GM23338 (cell line): ENCODE measurements around the gene SLC10A3. TPM values are rescaled to one million over a fixed set of nuclear protein-coding genes. Genes with fewer than 3 reads are reported as not detected.

Source experiments
- ATAC-seq: fragments of 200-7000 bp; cut with Tn5 transposase; 3 replicates; pipeline ENCODE4 v1.9.1; 2020
- DNase-seq: peaks from one replicate; pipeline ENCODE4 v3.0.0-alpha.2; 2015; ENCODE audit warnings: low spot score
- H2AFZ ChIP-seq: fragments of 200-600 bp; sonication (generic); 2 replicates; pipeline ENCODE4 v1.8.0; 2016; ENCODE audit warnings: antibody characterized with exemption, mild to moderate bottlenecking, moderate library complexity
- H3F3A ChIP-seq: fragments of 200-600 bp; sonication (generic); replicated peaks from 2 replicates; pipeline ENCODE4 v1.8.0; 2017; ENCODE audit warnings: antibody characterized with exemption, mixed run types, low read depth
- H3K27ac ChIP-seq: fragments of 200-600 bp; sonication (generic); 2 replicates; pipeline ENCODE4 v1.6.1; 2016; ENCODE audit warnings: low read depth
- H3K27me3 ChIP-seq: fragments of 200-600 bp; sonication (generic); 2 replicates; pipeline ENCODE4 v1.8.0; 2016; ENCODE audit warnings: mild to moderate bottlenecking, mixed run types, moderate library complexity; ENCODE audit not compliant: insufficient read depth
- H3K36me3 ChIP-seq: fragments of 200-600 bp; sonication (generic); 2 replicates; pipeline ENCODE4 v1.8.0; 2016; ENCODE audit warnings: mild to moderate bottlenecking; ENCODE audit not compliant: insufficient read depth
- H3K4me1 ChIP-seq: fragments of 200-600 bp; sonication (generic); 2 replicates; pipeline ENCODE4 v1.8.0; 2016; ENCODE audit warnings: mild to moderate bottlenecking, moderate library complexity; ENCODE audit not compliant: insufficient read depth
- H3K4me2 ChIP-seq: fragments of 200-600 bp; sonication (generic); 2 replicates; pipeline ENCODE4 v1.7.1; 2017; ENCODE audit warnings: mixed run types
- H3K4me3 ChIP-seq: fragments of 200-600 bp; sonication (generic); 2 replicates; pipeline ENCODE4 v1.6.1; 2016; ENCODE audit warnings: mixed run types
- H3K79me2 ChIP-seq: fragments of 200-600 bp; sonication (generic); replicated peaks from 2 replicates; pipeline ENCODE4 v1.8.0; 2017; ENCODE audit warnings: mild to moderate bottlenecking; ENCODE audit not compliant: insufficient read depth
- H3K9me2 ChIP-seq: fragments of 200-600 bp; sonication (generic); 2 replicates; pipeline ENCODE4 v1.8.0; 2017; ENCODE audit not compliant: insufficient read depth
- H4K20me1 ChIP-seq: fragments of 200-600 bp; sonication (generic); replicated peaks from 2 replicates; pipeline ENCODE4 v1.8.0; 2017; ENCODE audit warnings: mild to moderate bottlenecking; ENCODE audit not compliant: insufficient read depth
- H3K27ac Mint-ChIP-seq: 2 replicates; pipeline ENCODE4 v1.8.0; 2020; ENCODE audit warnings: inconsistent platforms, mild to moderate bottlenecking, moderate library complexity, mixed read lengths
- H3K27me3 Mint-ChIP-seq: 3 replicates; pipeline ENCODE4 v1.8.0; 2022; ENCODE audit warnings: low read depth, mild to moderate bottlenecking, moderate library complexity, mixed read lengths, inconsistent platforms; ENCODE audit not compliant: insufficient read depth, poor library complexity
- H3K36me3 Mint-ChIP-seq: 3 replicates; pipeline ENCODE4 v1.8.0; 2021; ENCODE audit warnings: low read depth, mild to moderate bottlenecking, inconsistent platforms, moderate library complexity, mixed read lengths
- H3K4me1 Mint-ChIP-seq: 3 replicates; pipeline ENCODE4 v1.8.0; 2020; ENCODE audit warnings: mild to moderate bottlenecking, inconsistent platforms, mixed read lengths
- H3K4me3 Mint-ChIP-seq: 3 replicates; pipeline ENCODE4 v1.8.0; 2021; ENCODE audit warnings: moderate library complexity, mild to moderate bottlenecking, inconsistent platforms, mixed read lengths
- H3K9me3 Mint-ChIP-seq: 3 replicates; pipeline ENCODE4 v1.8.0; 2020; ENCODE audit warnings: moderate library complexity, mild to moderate bottlenecking, inconsistent platforms, mixed read lengths
- CREB1 ChIP-seq: fragments of 250-450 bp; sonication (Bioruptor Pico); IDR thresholded peaks from 2 replicates; pipeline ENCODE4 v1.5.0; 2020; ENCODE audit warnings: low read depth, mild to moderate bottlenecking, moderate library complexity
- EZH2 ChIP-seq: fragments of 200-600 bp; sonication (generic); IDR thresholded peaks from one replicate; pipeline ENCODE4 v1.8.0; 2017; ENCODE audit warnings: antibody characterized with exemption, mild to moderate bottlenecking, low read depth; ENCODE audit not compliant: unreplicated experiment
- EZH2phosphoT487 ChIP-seq: fragments of 200-600 bp; sonication (generic); IDR thresholded peaks from one replicate; pipeline ENCODE4 v1.8.1; 2018; ENCODE audit warnings: antibody characterized with exemption; ENCODE audit not compliant: unreplicated experiment
- JUNB ChIP-seq: IDR thresholded peaks from one replicate; pipeline ENCODE4 v1.6.1; 2016; ENCODE audit warnings: antibody characterized with exemption; ENCODE audit not compliant: unreplicated experiment
- NANOG ChIP-seq: IDR thresholded peaks from 2 replicates; pipeline ENCODE4 v1.6.1; 2016; ENCODE audit warnings: antibody characterized with exemption, borderline replicate concordance
- POLR2AphosphoS5 ChIP-seq: IDR thresholded peaks from 2 replicates; pipeline ENCODE4 v1.6.1; 2016; ENCODE audit warnings: antibody characterized with exemption, low read depth
- STAT1 ChIP-seq: IDR thresholded peaks from one replicate; pipeline ENCODE4 v1.6.1; 2016; ENCODE audit warnings: antibody characterized with exemption; ENCODE audit not compliant: unreplicated experiment
- ZNF114 ChIP-seq: fragments of 250-450 bp; sonication (Bioruptor Pico); IDR thresholded peaks from 2 replicates; pipeline ENCODE4 v1.5.0; 2020; ENCODE audit warnings: mild to moderate bottlenecking, moderate library complexity
- ZNF331 ChIP-seq: fragments of 250-450 bp; sonication (Bioruptor Pico); IDR thresholded peaks from 2 replicates; pipeline ENCODE4 v1.5.0; 2020; ENCODE audit warnings: low read depth, mild to moderate bottlenecking, moderate library complexity
- polyA plus RNA-seq: library from polyadenylated mRNA; unstranded; fragments of >200 nt; fragmentation: Nextera tagmentation; extraction: Ambion mirVana; gene quantifications from 2 replicates; pipeline ENCODE4 v1.2.1, GENCODE V29; 2016
- total RNA-seq: library from RNA; depleted of rRNA; stranded (reverse); fragments of >200 nt; shearing (Covaris generic); gene quantifications from 2 replicates; pipeline ENCODE4 v1.2.3, GENCODE V29; 2014
- TF ChIP-seq, protein P1 (sequence below), 2 experiments: fragments of 200-600 bp in 1 of 2; sonication (generic) in 1 of 2; conservative IDR thresholded peaks; 2 replicates each; pipeline versions ENCODE4 v1.5.1 to v1.6.1; 2016 to 2017; ENCODE audit warnings: antibody characterized with exemption in 2 of 2, low read depth in 2 of 2, mild to moderate bottlenecking in 2 of 2, moderate library complexity in 1 of 2
- TF ChIP-seq, protein P2 (sequence below): IDR thresholded peaks from 2 replicates; pipeline ENCODE4 v1.6.1; 2016; ENCODE audit warnings: antibody characterized with exemption
- TF ChIP-seq, protein P3 (sequence below): fragments of 250-450 bp; sonication (Bioruptor Pico); IDR thresholded peaks from 2 replicates; pipeline ENCODE4 v1.5.0; 2020; ENCODE audit warnings: mild to moderate bottlenecking, moderate library complexity
- TF ChIP-seq, protein P4 (sequence below): IDR thresholded peaks from one replicate; pipeline ENCODE4 v1.6.1; 2018; ENCODE audit warnings: antibody characterized with exemption; ENCODE audit not compliant: unreplicated experiment

SLC10A3 gene
- total and polyA plus RNA-seq, 2 experiments from 2014 or later = 7.6 to 17.6 TPM

DNA sequence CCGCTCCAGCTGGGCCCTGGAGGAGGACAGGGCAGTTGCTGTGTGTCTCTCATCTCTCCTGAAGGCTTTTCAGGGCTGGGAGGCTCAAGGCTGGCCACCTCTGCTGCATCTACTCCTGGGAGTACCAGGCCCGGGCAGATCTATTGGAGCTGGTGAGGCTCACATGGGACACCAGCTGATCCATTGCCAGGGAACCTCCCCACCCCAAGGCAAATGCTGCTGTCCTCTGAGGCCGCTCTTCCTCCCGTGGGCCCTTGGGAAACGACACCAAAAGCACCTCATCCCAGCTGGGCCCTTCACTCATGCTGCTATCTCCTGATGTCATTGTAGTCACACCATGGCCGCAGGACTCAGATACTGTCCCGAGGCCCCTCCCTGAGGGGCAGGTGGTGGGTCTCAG lies 7.6 kb downstream of the SLC10A3 start:
- no peaks in the 10 kb centered on the region for H3F3A ChIP-seq
- H2AFZ ChIP-seq = no peak overlapping the region
- Mint-ChIP-seq H3K4me1 (peaks cover 10% of the 10 kb centered on the region; the same call in 2 of the 3 replicates), H3K36me3 (peaks cover 5% of the 10 kb centered on the region; the same call in 2 of the 3 replicates), H3K9me3 (no peaks in the 10 kb centered on the region), H3K4me3 (no peak overlapping the region), H3K27me3 (peaks cover 9% of the 10 kb centered on the region), H3K27ac (no peak overlapping the region)
- no peaks in the 10 kb centered on the region; the same call in 1 of the 2 replicates for H4K20me1 ChIP-seq
- H3K79me2 ChIP-seq = no peaks in the 10 kb centered on the region
- H3K4me1 ChIP-seq = no peaks in the 10 kb centered on the region
- H3K4me3 ChIP-seq = no peak overlapping the region
- no peak overlapping the region for H3K27ac ChIP-seq
- no peak for ATAC-seq
- no peaks in the 10 kb centered on the region for H3K27me3 ChIP-seq
- no peaks in the 10 kb centered on the region for H3K36me3 ChIP-seq
- no peaks in the 10 kb centered on the region for H3K9me2 ChIP-seq
- TF ChIP-seq POLR2AphosphoS5 (no peak), JUNB (no peak), EZH2phosphoT487 (no peak), NANOG (no peak), EZH2 (no peak), CREB1 (CRISPR knock-in tag) (no peak), STAT1 (no peak), ZNF331 (CRISPR knock-in tag) (no peak), ZNF114 (CRISPR knock-in tag) (no peak)
- TF ChIP-seq, protein P1, sequence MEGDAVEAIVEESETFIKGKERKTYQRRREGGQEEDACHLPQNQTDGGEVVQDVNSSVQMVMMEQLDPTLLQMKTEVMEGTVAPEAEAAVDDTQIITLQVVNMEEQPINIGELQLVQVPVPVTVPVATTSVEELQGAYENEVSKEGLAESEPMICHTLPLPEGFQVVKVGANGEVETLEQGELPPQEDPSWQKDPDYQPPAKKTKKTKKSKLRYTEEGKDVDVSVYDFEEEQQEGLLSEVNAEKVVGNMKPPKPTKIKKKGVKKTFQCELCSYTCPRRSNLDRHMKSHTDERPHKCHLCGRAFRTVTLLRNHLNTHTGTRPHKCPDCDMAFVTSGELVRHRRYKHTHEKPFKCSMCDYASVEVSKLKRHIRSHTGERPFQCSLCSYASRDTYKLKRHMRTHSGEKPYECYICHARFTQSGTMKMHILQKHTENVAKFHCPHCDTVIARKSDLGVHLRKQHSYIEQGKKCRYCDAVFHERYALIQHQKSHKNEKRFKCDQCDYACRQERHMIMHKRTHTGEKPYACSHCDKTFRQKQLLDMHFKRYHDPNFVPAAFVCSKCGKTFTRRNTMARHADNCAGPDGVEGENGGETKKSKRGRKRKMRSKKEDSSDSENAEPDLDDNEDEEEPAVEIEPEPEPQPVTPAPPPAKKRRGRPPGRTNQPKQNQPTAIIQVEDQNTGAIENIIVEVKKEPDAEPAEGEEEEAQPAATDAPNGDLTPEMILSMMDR (conservative IDR thresholded peaks at IDR 0.05; ENCODE audit: low read depth in 2 of 2) = no peak
- TF ChIP-seq, protein P2, sequence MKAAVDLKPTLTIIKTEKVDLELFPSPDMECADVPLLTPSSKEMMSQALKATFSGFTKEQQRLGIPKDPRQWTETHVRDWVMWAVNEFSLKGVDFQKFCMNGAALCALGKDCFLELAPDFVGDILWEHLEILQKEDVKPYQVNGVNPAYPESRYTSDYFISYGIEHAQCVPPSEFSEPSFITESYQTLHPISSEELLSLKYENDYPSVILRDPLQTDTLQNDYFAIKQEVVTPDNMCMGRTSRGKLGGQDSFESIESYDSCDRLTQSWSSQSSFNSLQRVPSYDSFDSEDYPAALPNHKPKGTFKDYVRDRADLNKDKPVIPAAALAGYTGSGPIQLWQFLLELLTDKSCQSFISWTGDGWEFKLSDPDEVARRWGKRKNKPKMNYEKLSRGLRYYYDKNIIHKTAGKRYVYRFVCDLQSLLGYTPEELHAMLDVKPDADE = no peak
- TF ChIP-seq, protein P3, sequence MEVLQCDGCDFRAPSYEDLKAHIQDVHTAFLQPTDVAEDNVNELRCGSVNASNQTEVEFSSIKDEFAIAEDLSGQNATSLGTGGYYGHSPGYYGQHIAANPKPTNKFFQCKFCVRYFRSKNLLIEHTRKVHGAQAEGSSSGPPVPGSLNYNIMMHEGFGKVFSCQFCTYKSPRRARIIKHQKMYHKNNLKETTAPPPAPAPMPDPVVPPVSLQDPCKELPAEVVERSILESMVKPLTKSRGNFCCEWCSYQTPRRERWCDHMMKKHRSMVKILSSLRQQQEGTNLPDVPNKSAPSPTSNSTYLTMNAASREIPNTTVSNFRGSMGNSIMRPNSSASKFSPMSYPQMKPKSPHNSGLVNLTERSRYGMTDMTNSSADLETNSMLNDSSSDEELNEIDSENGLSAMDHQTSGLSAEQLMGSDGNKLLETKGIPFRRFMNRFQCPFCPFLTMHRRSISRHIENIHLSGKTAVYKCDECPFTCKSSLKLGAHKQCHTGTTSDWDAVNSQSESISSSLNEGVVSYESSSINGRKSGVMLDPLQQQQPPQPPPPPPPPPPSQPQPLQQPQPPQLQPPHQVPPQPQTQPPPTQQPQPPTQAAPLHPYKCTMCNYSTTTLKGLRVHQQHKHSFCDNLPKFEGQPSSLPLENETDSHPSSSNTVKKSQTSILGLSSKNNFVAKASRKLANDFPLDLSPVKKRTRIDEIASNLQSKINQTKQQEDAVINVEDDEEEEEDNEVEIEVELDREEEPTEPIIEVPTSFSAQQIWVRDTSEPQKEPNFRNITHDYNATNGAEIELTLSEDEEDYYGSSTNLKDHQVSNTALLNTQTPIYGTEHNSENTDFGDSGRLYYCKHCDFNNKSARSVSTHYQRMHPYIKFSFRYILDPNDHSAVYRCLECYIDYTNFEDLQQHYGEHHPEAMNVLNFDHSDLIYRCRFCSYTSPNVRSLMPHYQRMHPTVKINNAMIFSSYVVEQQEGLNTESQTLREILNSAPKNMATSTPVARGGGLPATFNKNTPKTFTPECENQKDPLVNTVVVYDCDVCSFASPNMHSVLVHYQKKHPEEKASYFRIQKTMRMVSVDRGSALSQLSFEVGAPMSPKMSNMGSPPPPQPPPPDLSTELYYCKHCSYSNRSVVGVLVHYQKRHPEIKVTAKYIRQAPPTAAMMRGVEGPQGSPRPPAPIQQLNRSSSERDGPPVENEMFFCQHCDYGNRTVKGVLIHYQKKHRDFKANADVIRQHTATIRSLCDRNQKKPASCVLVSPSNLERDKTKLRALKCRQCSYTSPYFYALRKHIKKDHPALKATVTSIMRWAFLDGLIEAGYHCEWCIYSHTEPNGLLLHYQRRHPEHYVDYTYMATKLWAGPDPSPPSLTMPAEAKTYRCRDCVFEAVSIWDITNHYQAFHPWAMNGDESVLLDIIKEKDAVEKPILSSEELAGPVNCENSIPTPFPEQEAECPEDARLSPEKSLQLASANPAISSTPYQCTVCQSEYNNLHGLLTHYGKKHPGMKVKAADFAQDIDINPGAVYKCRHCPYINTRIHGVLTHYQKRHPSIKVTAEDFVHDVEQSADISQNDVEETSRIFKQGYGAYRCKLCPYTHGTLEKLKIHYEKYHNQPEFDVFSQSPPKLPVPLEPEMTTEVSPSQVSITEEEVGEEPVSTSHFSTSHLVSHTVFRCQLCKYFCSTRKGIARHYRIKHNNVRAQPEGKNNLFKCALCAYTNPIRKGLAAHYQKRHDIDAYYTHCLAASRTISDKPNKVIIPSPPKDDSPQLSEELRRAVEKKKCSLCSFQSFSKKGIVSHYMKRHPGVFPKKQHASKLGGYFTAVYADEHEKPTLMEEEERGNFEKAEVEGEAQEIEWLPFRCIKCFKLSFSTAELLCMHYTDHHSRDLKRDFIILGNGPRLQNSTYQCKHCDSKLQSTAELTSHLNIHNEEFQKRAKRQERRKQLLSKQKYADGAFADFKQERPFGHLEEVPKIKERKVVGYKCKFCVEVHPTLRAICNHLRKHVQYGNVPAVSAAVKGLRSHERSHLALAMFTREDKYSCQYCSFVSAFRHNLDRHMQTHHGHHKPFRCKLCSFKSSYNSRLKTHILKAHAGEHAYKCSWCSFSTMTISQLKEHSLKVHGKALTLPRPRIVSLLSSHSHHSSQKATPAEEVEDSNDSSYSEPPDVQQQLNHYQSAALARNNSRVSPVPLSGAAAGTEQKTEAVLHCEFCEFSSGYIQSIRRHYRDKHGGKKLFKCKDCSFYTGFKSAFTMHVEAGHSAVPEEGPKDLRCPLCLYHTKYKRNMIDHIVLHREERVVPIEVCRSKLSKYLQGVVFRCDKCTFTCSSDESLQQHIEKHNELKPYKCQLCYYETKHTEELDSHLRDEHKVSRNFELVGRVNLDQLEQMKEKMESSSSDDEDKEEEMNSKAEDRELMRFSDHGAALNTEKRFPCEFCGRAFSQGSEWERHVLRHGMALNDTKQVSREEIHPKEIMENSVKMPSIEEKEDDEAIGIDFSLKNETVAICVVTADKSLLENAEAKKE = no peak
- TF ChIP-seq, protein P4, sequence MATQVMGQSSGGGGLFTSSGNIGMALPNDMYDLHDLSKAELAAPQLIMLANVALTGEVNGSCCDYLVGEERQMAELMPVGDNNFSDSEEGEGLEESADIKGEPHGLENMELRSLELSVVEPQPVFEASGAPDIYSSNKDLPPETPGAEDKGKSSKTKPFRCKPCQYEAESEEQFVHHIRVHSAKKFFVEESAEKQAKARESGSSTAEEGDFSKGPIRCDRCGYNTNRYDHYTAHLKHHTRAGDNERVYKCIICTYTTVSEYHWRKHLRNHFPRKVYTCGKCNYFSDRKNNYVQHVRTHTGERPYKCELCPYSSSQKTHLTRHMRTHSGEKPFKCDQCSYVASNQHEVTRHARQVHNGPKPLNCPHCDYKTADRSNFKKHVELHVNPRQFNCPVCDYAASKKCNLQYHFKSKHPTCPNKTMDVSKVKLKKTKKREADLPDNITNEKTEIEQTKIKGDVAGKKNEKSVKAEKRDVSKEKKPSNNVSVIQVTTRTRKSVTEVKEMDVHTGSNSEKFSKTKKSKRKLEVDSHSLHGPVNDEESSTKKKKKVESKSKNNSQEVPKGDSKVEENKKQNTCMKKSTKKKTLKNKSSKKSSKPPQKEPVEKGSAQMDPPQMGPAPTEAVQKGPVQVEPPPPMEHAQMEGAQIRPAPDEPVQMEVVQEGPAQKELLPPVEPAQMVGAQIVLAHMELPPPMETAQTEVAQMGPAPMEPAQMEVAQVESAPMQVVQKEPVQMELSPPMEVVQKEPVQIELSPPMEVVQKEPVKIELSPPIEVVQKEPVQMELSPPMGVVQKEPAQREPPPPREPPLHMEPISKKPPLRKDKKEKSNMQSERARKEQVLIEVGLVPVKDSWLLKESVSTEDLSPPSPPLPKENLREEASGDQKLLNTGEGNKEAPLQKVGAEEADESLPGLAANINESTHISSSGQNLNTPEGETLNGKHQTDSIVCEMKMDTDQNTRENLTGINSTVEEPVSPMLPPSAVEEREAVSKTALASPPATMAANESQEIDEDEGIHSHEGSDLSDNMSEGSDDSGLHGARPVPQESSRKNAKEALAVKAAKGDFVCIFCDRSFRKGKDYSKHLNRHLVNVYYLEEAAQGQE = no peak
- H3K4me2 ChIP-seq = no peak overlapping the region
- DNase-seq = no peak
